Ishikawa (cell line): ENCODE data around the gene EZR.

ENCODE experiments used
- CEBPB ChIP-seq: IDR thresholded peaks from 2 replicates; pipeline ENCODE4 v1.6.1; 2012
- CREB1 ChIP-seq: IDR thresholded peaks from 2 replicates; pipeline ENCODE4 v1.6.1; 2012; ENCODE audit warnings: low read depth
- EGR1 ChIP-seq: IDR thresholded peaks from 2 replicates; pipeline ENCODE4 v1.6.1; 2012
- EP300 ChIP-seq: IDR thresholded peaks from 2 replicates; pipeline ENCODE4 v1.6.1; 2012; ENCODE audit warnings: borderline replicate concordance
- FOXM1 ChIP-seq: IDR thresholded peaks from 2 replicates; pipeline ENCODE4 v1.6.1; 2012; ENCODE audit warnings: low read depth, borderline replicate concordance
- NFIC ChIP-seq: IDR thresholded peaks from 2 replicates; pipeline ENCODE4 v1.6.1; 2012
- RAD21 ChIP-seq: IDR thresholded peaks from 2 replicates; pipeline ENCODE4 v1.6.1; 2012; ENCODE audit warnings: low read depth
- TAF1 ChIP-seq: IDR thresholded peaks from 2 replicates; pipeline ENCODE4 v1.6.1; 2012; ENCODE audit warnings: low read depth, mild to moderate bottlenecking
- TCF12 ChIP-seq: IDR thresholded peaks from 2 replicates; pipeline ENCODE4 v1.6.1; 2012; ENCODE audit warnings: low read depth
- TEAD4 ChIP-seq: IDR thresholded peaks from 2 replicates; pipeline ENCODE4 v1.6.1; 2012
- YY1 ChIP-seq: IDR thresholded peaks from 2 replicates; pipeline ENCODE4 v1.6.1; 2012; ENCODE audit warnings: low read depth
- ZBTB7A ChIP-seq: IDR thresholded peaks from 2 replicates; pipeline ENCODE4 v1.6.1; 2012; ENCODE audit warnings: low read depth
- TF ChIP-seq, protein P1 (sequence below): IDR thresholded peaks from 2 replicates; pipeline ENCODE4 v1.6.1; 2012; ENCODE audit warnings: low read depth, mild to moderate bottlenecking
- TF ChIP-seq, protein P2 (sequence below): IDR thresholded peaks from 2 replicates; pipeline ENCODE4 v1.6.1; 2012
- TF ChIP-seq, protein P3 (sequence below): IDR thresholded peaks from 2 replicates; pipeline ENCODE4 v1.6.1; 2012

EZR gene

DNA sequence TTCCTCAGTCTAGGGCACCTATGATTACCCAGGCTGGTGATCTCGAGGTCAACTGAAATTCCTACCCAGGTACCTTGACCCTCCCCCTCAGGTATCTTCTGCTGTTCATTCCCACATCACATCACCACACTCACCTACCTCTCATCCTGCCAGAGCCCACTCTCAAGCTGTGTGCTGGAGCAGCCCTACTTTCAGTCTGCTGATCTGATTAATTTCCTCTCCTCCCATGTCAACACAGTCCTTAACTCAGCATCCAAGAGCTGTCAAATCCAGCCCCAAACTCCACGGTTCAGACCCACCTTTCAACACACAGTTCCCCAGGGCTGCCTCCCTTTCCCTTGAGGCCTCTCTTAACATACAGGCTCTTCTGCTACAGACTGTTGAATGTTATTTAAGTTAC lies 42.4 kb downstream of the EZR start:
- no peak for TF ChIP-seq NFIC
- TF ChIP-seq FOXM1 = no peak
- no peak for TF ChIP-seq CEBPB
- TF ChIP-seq, protein P1, sequence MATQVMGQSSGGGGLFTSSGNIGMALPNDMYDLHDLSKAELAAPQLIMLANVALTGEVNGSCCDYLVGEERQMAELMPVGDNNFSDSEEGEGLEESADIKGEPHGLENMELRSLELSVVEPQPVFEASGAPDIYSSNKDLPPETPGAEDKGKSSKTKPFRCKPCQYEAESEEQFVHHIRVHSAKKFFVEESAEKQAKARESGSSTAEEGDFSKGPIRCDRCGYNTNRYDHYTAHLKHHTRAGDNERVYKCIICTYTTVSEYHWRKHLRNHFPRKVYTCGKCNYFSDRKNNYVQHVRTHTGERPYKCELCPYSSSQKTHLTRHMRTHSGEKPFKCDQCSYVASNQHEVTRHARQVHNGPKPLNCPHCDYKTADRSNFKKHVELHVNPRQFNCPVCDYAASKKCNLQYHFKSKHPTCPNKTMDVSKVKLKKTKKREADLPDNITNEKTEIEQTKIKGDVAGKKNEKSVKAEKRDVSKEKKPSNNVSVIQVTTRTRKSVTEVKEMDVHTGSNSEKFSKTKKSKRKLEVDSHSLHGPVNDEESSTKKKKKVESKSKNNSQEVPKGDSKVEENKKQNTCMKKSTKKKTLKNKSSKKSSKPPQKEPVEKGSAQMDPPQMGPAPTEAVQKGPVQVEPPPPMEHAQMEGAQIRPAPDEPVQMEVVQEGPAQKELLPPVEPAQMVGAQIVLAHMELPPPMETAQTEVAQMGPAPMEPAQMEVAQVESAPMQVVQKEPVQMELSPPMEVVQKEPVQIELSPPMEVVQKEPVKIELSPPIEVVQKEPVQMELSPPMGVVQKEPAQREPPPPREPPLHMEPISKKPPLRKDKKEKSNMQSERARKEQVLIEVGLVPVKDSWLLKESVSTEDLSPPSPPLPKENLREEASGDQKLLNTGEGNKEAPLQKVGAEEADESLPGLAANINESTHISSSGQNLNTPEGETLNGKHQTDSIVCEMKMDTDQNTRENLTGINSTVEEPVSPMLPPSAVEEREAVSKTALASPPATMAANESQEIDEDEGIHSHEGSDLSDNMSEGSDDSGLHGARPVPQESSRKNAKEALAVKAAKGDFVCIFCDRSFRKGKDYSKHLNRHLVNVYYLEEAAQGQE = no peak
- no peak for TF ChIP-seq EP300
- no peak for TF ChIP-seq CREB1
- no peak for TF ChIP-seq TAF1
- TF ChIP-seq YY1 = no peak
- TF ChIP-seq TEAD4 = no peak
- TF ChIP-seq, protein P2, sequence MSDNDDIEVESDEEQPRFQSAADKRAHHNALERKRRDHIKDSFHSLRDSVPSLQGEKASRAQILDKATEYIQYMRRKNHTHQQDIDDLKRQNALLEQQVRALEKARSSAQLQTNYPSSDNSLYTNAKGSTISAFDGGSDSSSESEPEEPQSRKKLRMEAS = no peak
- no peak for TF ChIP-seq RAD21
- TF ChIP-seq TCF12 = no peak
- TF ChIP-seq, protein P3, sequence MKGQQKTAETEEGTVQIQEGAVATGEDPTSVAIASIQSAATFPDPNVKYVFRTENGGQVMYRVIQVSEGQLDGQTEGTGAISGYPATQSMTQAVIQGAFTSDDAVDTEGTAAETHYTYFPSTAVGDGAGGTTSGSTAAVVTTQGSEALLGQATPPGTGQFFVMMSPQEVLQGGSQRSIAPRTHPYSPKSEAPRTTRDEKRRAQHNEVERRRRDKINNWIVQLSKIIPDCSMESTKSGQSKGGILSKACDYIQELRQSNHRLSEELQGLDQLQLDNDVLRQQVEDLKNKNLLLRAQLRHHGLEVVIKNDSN = no peak
- TF ChIP-seq ZBTB7A = no peak
- TF ChIP-seq EGR1 = no peak

DNA sequence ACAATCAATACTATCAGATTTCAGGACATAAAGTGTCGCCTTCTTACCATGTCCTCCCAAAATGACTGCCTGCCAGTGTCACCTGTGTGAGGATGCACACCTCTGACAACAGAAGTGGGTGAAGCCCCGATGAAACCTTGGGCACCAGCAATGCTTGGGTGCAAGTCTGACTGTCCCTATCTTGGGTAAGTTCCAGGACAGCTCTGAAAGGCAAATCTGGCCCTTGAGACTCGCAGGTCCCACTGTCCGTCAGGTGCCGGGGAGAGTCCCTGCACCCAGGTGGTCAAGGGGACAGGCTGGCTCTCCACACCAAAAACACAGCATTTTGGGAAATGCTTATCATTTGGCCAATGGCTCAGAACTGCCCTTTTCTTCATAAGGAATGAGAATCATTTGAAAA lies 43.3 kb downstream of the EZR start:
- TF ChIP-seq ZBTB7A (no peak), EP300 (no peak), TAF1 (no peak), CEBPB (no peak), FOXM1 (no peak), NFIC (no peak), CREB1 (no peak), YY1 (no peak), RAD21 (no peak), EGR1 (no peak), TEAD4 (no peak)
- TF ChIP-seq, protein P1 = no peak
- TF ChIP-seq, protein P3 = no peak

DNA sequence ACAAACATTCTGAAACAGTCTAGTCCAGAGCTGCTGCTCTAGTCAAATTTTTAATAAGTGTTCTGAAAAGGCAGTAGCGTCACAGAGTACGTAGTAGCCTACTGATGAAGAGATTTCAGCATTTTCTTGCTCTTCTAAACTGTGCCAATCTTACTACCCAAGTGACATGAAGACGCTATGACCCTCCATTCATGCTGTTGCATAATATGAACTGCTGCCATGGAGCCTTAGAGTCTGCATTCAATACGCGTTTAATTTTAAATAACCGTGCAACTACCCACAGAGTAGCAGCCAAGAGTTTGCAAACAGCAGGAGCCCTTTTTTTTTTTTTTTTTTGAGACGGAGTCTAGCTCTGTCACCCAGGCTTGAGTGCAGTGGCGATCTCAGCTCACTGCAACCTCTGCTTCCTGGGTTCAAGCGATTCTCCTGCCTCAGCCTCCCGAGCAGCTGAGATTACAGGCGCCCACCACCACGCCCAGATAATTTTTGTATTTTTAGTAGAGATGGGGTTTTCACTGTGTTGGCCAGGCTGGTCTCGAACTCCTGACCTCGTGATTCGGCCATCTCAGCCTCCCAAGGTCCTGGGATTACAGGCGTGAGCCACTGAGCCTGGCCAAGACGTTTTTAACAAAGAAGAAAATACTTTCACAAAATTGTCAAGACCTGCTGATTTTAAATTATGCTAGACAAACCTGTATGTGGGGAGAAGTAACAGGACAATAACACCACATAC lies 44.3 kb downstream of the EZR start:
- TF ChIP-seq YY1 = no peak
- no peak for TF ChIP-seq TAF1
- TF ChIP-seq EP300 = no peak
- no peak for TF ChIP-seq RAD21
- no peak for TF ChIP-seq TEAD4
- no peak for TF ChIP-seq NFIC
- TF ChIP-seq CREB1 = no peak

DNA sequence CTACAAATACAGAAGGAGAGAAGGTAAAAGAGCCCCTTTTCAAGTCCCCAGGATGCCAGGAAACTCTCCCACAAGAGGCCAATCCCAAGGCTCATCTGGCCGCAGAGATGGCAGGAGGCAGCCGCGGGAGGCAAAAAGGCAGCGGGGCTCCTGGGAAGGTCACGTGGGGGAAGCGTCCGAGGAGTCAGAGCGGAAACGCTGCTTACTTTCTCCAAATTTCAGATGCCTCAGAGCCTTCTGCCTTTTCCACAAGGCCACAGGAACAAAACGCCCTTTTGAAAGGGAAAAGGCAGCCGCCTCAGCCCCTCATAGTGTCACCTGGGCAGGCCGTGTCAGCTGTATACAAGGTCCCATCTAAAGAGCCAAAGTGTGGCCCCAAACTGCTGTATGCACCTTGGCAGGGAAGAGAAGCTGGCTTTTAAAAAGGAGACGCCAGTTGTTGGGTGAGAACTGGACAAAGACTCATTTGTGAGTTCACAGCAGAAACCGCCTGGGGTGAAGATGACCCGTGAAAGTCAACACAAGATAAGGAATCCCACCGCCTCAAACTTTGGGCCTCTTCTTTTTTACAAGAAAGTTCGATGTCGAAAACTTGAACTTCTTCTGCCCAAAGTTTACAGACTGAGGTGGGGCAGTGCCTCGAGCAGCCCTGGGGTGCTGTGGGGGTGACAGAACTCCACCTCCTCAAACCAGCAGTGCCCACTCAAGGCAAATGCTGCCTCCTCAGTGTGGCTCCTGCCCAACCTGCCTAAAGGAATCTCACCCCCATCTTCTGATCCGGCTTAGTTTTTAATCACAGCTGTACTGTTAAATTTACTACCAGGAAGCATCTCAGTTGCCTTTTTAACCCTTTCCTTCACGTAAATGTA lies 45.4 kb downstream of the EZR start:
- no peak for TF ChIP-seq EGR1
- TF ChIP-seq, protein P3 = no peak
- no peak for TF ChIP-seq TCF12
- no peak for TF ChIP-seq EP300
- no peak for TF ChIP-seq NFIC
- TF ChIP-seq RAD21 = no peak
- TF ChIP-seq ZBTB7A = no peak
- no peak for TF ChIP-seq TEAD4
- no peak for TF ChIP-seq YY1
- no peak for TF ChIP-seq CEBPB
- TF ChIP-seq, protein P1 = no peak
- no peak for TF ChIP-seq FOXM1
- no peak for TF ChIP-seq TAF1
- TF ChIP-seq, protein P2 = no peak
- no peak for TF ChIP-seq CREB1
